Endothelial cell of umbilical vein (primary cell): ENCODE results near the gene NUP58. TPM values are rescaled to one million over a fixed set of nuclear protein-coding genes. Genes with fewer than 3 reads are reported as not detected.

Source experiments
- BruUV-seq: library from RNA; stranded (reverse); fragments of 400-500 nt; replicated peaks from 2 replicates; lab custom pipeline; 2021; lab: Mats Ljungman, UMichigan
- CTCF ChIA-PET: fragments of 300-600, 350-600 bp; sonication (Branson Sonifier 250); formaldehyde crosslinking; loops from one replicate; lab custom pipeline; 2021; ENCODE audit warnings: antibody characterized with exemption, inconsistent platforms; lab: Charles Lee
- POLR2A ChIA-PET: fragments of 300-600, 350-600 bp; sonication (Branson Sonifier 250); formaldehyde crosslinking; loops from one replicate; lab custom pipeline; 2021; ENCODE audit warnings: antibody characterized with exemption, inconsistent platforms; lab: Charles Lee
- DNase-seq: peaks from one replicate; pipeline ENCODE4 v3.0.0-alpha.2; 2011; ENCODE audit warnings: low read depth, low spot score
- FAIRE-seq: peaks from 2 replicates; lab custom pipeline; 2011; peaks lifted over from hg19 to GRCh38; lab: Jason Lieb, UNC
- H2AFZ ChIP-seq: 2 replicates; pipeline ENCODE4 v1.6.0; 2012; ENCODE audit warnings: low read depth, low read length, control low read depth, inconsistent platforms
- H3K27ac ChIP-seq: 2 replicates; pipeline ENCODE4 v1.5.1; 2011; ENCODE audit warnings: low read depth, mild to moderate bottlenecking, control low read depth, low read length, moderate library complexity; ENCODE audit not compliant: insufficient read depth
- H3K27me3 ChIP-seq, 2 experiments: 2 replicates each; pipeline versions ENCODE4 v1.6.0 to v1.6.1; 2011; ENCODE audit warnings: low read length in 2 of 2, mixed read lengths in 1 of 2; ENCODE audit not compliant: control insufficient read depth in 2 of 2, insufficient read depth in 2 of 2
- H3K36me3 ChIP-seq, 2 experiments: 2 replicates in 1 of 2; 3 replicates in 1 of 2; pipeline ENCODE4 v1.5.1; 2011; ENCODE audit warnings: low read length in 2 of 2, mild to moderate bottlenecking in 1 of 2, moderate library complexity in 1 of 2; ENCODE audit not compliant: control insufficient read depth in 2 of 2, insufficient read depth in 2 of 2; ENCODE audit errors: extremely low read depth in 1 of 2
- H3K4me1 ChIP-seq: 3 replicates; pipeline ENCODE4 v1.5.1; 2011; ENCODE audit warnings: mild to moderate bottlenecking, low read length; ENCODE audit not compliant: control insufficient read depth, insufficient read depth; ENCODE audit errors: extremely low read depth
- H3K4me2 ChIP-seq: 2 replicates; pipeline ENCODE4 v1.6.1; 2011; ENCODE audit warnings: low read length, control low read depth, mixed read lengths; ENCODE audit not compliant: insufficient read depth
- H3K4me3 ChIP-seq, 3 experiments: fragments of 200-600 bp in 1 of 3; sonication (generic), shearing (Covaris generic) in 1 of 3; replicated peaks in 1 of 3; 2 replicates each; pipeline ENCODE4 v1.5.1; 2011 to 2016; ENCODE audit warnings: control low read depth in 3 of 3, low read length in 3 of 3, mild to moderate bottlenecking in 2 of 3, inconsistent platforms in 1 of 3, low read depth in 1 of 3, moderate library complexity in 1 of 3; ENCODE audit not compliant: insufficient read depth in 1 of 3
- H3K79me2 ChIP-seq: 2 replicates; pipeline ENCODE4 v1.6.0; 2012; ENCODE audit warnings: low read length, inconsistent platforms; ENCODE audit not compliant: control insufficient read depth, insufficient read depth
- H3K9ac ChIP-seq: replicated peaks from 2 replicates; pipeline ENCODE3; 2011; ENCODE audit warnings: low read length, control low read depth; ENCODE audit not compliant: insufficient read depth; ENCODE audit errors: extremely low read depth
- H3K9me1 ChIP-seq: replicated peaks from 3 replicates; pipeline ENCODE4 v1.6.0; 2011; ENCODE audit warnings: mild to moderate bottlenecking, low read length; ENCODE audit not compliant: control insufficient read depth, insufficient read depth; ENCODE audit errors: extremely low read depth
- H3K9me3 ChIP-seq: replicated peaks from 2 replicates; pipeline ENCODE4 v1.5.1; 2012; ENCODE audit warnings: low read length, inconsistent platforms; ENCODE audit not compliant: control insufficient read depth, insufficient read depth
- H4K20me1 ChIP-seq: replicated peaks from 2 replicates; pipeline ENCODE3; 2011; ENCODE audit warnings: mild to moderate bottlenecking, low read length; ENCODE audit not compliant: control insufficient read depth, insufficient read depth; ENCODE audit errors: extremely low read depth
- CTCF ChIP-seq, 2 donors: IDR thresholded peaks; 1 replicate in 1 of 2; 2 replicates in 1 of 2; pipeline ENCODE4 v1.5.1; 2011; ENCODE audit warnings: low read length in 2 of 2, mild to moderate bottlenecking in 2 of 2, moderate library complexity in 2 of 2, control low read depth in 1 of 2, inconsistent platforms in 1 of 2, low read depth in 1 of 2; ENCODE audit not compliant: insufficient read depth in 1 of 2; ENCODE audit errors: extremely low read depth in 1 of 2
- EZH2 ChIP-seq: IDR thresholded peaks from 2 replicates; pipeline ENCODE4 v1.6.1; 2012; ENCODE audit warnings: borderline replicate concordance, low read depth, mild to moderate bottlenecking, moderate library complexity, low read length, inconsistent platforms; ENCODE audit not compliant: severe bottlenecking
- FOS ChIP-seq: IDR thresholded peaks from 2 replicates; pipeline ENCODE4 v1.6.1; 2011; ENCODE audit warnings: mild to moderate bottlenecking, low read length, moderate library complexity, borderline replicate concordance; ENCODE audit not compliant: insufficient read depth
- GATA2 ChIP-seq: IDR thresholded peaks from 2 replicates; pipeline ENCODE4 v1.7.0; 2011; ENCODE audit warnings: low read depth, mild to moderate bottlenecking, moderate library complexity, mixed read lengths, low read length; ENCODE audit not compliant: insufficient read length, insufficient read depth
- JUN ChIP-seq: IDR thresholded peaks from 2 replicates; pipeline ENCODE4 v1.6.1; 2011; ENCODE audit warnings: borderline replicate concordance, low read depth; ENCODE audit not compliant: insufficient read length, insufficient read depth
- MYC ChIP-seq: IDR thresholded peaks from one replicate; pipeline ENCODE4 v1.6.1; 2011; ENCODE audit warnings: mild to moderate bottlenecking, low read depth, low read length
- POLR2A ChIP-seq: IDR thresholded peaks from 2 replicates; pipeline ENCODE4 v1.6.1; 2012; ENCODE audit warnings: low read depth, mild to moderate bottlenecking, control low read depth, low read length
- POLR2AphosphoS5 ChIP-seq: IDR thresholded peaks from 2 replicates; pipeline ENCODE4 v1.6.1; 2012; ENCODE audit warnings: low read depth, mild to moderate bottlenecking, control low read depth, low read length, moderate library complexity; ENCODE audit not compliant: insufficient read depth
- dilution Hi-C: fragments of 300-500 bp; cut with MboI; formaldehyde crosslinking; loops from one replicate; pipeline ENCODE4 v1.15.0; 2019; ENCODE audit warnings: low sequenced_read_pairs; ENCODE audit not compliant: extremely low pct_ligation_motif_present
- intact Hi-C: fragments of 100-400 bp; cut with micrococcal nuclease; formaldehyde crosslinking; loops from one replicate; pipeline ENCODE4 v1.10.0; 2022
- polyA plus RNA-seq, 4 experiments: library from polyadenylated mRNA; depleted of rRNA in 3 of 4; stranded (reverse) in 3 of 4; unstranded in 1 of 4; fragments of >200 nt; gene quantifications; 2 replicates each; pipeline versions ENCODE4 v1.2.1 to v1.2.3, GENCODE V29; 2011 to 2012; ENCODE audit warnings: missing spikeins in 1 of 4
- total RNA-seq: library from RNA; stranded (reverse); gene quantifications from 2 replicates; pipeline ENCODE4 v1.2.3, GENCODE V29; 2021
- TF ChIP-seq, protein P1 (sequence below): IDR thresholded peaks from 2 replicates; pipeline ENCODE4 v1.6.1; 2011; ENCODE audit not compliant: insufficient read depth, insufficient read length

The NUP58 gene
- total and polyA plus RNA-seq, 2 donors (not counting 3 experiments of a cell fraction or from before 2014, with no cell fraction given), result 28.5 to 49.6 TPM

- no peak overlapping the region for H3K4me2 ChIP-seq
- POLR2A ChIA-PET, result no interaction called here
- H3K9ac ChIP-seq, result no peak overlapping the region
- DNase-seq (no peak), FAIRE-seq (no peak)
- H3K27me3 ChIP-seq, result no peaks in the 10 kb centered on the region
- dilution Hi-C loops (no loop called here), intact Hi-C loops (no loop called here)
- TF ChIP-seq MYC (no peak), POLR2AphosphoS5 (no peak), JUN (no peak), GATA2 (no peak), EZH2 (no peak), CTCF (IDR thresholded peaks at IDR 0.05; ENCODE audit: extremely low read depth in 1 of 2, insufficient read depth in 1 of 2, low read depth in 1 of 2, low read length in 2 of 2) (no peak), POLR2A (no peak), FOS (no peak)
- TF ChIP-seq, protein P1, sequence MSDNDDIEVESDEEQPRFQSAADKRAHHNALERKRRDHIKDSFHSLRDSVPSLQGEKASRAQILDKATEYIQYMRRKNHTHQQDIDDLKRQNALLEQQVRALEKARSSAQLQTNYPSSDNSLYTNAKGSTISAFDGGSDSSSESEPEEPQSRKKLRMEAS, result no peak
- no peak overlapping the region for H3K4me3 ChIP-seq
- no peaks in the 10 kb centered on the region for H3K4me1 ChIP-seq
- no peaks in the 10 kb centered on the region for H3K9me1 ChIP-seq
- no peak overlapping the region for H2AFZ ChIP-seq
- no peak overlapping the region for H3K27ac ChIP-seq
- peaks cover 0 to 6% of the 10 kb centered on the region in 2 experiments for H3K36me3 ChIP-seq
- peaks cover 71% of the 10 kb centered on the region for H3K79me2 ChIP-seq
- no peaks in the 10 kb centered on the region for H3K9me3 ChIP-seq
- H4K20me1 ChIP-seq, result peaks cover 8% of the 10 kb centered on the region
- BruUV-seq, result no TSS peak
- CTCF ChIA-PET, result no interaction called here
These were observed 24.7 kb upstream of the NUP58 start for GRCh38 chr13:25276748-25277147.
